NCI-H526 treated with DMSO at 0.1 percent for 48 hours (cell line): ENCODE measurements around the gene TMEM181.

ENCODE experiments used
- DNase-seq: peaks from one replicate; lab custom pipeline; 2025; lab: John Stamatoyannopoulos, UW

The TMEM181 gene

DNA sequence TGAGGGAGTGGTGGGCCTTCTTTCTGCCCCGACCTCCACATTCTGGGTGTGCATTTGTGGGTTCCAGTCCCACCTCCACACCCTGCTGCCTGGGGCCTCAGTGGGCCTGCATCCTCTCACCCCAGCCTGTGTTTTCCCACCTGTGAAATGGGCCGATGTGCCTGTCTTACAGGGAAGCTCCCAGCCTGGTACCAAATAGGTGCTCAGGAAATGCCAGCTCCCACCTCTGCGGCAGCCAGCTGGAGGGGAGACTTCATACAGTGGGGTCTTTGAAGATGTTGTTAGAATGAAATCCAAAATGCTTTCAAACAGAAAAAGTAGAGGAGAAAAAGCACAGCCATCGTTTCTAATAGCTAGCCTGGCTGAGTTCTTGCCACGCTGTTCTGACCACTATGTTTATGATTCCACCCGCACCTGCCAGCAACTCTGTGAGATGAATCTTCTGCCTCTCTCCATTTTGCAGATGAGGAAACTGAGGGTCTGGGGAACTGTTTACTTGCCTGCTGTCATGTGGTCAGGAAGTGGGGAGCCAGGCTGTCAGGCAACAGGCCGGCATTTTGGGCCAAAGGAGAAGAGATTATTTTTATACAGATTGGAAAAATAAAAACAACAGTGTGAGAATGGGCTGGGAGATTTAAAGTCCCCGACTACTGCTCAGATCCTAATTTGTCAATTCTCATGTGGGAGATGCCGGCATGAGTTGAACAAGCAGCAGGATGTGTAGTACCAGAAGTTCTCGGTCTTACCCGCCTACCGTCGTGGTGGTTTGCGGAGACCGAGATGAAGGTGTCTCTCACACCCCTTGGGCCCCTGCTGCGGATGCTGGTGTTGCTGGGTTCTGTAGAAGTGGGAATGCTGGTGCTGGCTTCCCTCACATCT is 4.6 kb downstream of the TMEM181 start:
- DNase-seq: no peak

DNA sequence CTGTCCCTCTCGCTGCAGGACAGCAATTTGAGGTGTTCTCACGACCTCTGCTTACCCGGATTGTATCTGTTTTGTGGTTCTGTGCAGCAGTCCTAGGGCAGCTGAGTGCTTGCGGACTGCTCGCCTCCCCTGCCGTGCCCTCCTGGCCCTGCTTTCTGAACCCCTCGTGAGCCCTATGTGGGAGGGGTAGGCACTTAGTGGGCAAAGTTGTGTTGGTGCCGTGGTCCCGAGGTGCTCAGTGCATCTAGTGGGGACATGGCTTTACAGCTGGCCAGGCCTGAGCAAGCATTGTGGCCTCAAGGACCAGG is 5.2 kb downstream of the TMEM181 start:
- DNase-seq: no peak

DNA sequence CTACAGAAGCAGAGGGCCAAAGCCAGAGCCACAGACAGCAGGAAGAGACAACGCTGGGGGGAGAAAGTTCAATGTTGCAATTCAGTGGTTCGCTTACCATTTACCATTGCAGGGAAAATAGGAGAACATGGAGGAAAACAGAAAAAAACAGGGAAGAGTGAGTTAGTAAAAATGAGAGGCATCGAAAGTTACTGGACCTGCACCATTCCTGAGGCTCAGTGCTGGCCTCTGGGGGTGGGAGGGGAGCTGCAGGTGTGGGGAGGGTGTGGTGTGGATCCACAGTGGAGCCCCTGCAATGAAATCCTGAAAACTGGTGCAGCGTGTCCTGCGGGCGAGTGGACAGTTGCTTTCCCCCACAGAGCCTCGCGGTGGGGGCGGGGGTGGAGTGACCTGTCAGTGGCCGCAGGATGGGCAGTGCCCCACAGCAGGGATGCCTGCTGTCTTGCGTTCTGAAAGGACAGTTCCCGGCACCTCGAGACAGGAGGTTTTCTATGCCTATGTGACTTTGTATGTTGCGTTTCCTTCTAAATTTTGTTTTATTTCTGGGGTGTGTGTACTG is 5.7 kb downstream of the TMEM181 start:
- no peak for DNase-seq

DNA sequence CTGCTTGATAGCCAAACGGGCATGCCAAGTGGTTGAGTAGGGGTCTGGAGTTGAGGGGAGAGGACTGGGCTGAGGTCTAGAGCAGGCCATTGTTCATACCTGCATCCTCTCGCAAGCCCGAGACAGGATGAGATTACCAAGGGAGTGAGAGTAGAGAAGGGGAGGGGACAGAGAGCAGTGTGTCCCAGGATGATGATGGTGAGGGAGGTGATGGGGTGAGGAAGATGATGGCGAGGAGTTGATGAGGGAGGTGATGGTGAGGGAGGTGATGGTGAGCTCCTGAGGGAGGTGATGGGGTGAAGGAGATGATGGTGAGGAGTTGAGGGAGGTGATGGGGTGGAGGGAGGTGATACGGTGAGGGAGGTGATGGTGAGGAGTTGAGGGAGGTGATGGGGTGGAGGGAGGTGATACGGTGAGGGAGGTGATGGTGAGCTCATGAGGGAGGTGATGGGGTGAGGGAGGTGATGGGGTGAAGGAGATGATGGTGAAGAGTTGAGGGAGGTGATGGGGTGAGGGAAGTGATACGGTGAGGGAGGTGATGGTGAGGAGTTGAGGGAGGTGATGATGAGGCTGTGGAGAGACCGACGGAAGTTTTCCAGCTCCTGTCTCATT is 6.4 kb downstream of the TMEM181 start:
- DNase-seq: no peak

DNA sequence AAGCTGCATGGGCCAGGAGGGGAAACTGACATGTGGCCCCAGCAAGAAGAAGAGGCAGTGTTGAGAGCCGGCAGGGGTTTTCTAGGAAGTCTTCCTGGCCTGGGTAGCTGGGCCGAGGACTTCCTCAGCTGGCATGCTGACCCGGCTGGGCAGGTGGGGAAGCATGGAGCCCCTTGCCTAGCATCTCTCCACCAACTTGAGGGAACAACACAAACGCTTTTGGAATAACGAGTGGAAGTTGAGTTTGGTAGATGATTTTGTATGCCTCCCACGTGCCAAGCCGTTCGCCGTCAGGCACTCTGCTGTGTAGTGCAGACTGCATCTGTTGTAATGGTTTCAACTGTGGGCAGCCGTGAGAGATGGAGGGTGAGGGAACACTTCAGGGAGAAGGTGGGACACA is 7.3 kb downstream of the TMEM181 start:
- no peak for DNase-seq

DNA sequence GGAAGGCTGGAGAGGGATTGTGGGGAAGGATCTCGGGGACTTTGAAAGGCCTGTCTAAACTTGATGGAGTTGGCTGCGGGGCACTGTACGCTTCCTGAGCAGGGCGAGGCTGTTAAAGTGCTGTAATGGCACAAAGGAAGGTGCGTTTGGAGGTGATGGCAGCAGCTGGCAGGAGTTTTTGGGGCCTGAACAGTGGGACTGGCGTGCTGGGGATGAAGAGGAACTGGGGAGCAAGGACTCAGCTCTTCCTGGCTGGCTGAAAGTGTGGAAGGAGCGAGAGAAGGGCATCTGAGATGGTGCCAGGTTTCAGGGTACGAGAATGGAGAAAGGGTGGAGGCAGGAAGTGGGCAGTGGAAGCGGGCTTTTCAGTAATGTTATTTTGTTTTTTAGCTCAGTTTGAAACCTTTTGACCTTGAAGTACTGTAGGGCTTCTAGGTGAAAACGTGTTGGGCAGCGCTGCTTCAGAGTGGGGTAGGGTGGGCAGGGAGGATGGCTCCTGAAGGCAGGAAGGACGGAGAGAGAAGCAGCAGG is 8.0 kb downstream of the TMEM181 start:
- DNase-seq: no peak

DNA sequence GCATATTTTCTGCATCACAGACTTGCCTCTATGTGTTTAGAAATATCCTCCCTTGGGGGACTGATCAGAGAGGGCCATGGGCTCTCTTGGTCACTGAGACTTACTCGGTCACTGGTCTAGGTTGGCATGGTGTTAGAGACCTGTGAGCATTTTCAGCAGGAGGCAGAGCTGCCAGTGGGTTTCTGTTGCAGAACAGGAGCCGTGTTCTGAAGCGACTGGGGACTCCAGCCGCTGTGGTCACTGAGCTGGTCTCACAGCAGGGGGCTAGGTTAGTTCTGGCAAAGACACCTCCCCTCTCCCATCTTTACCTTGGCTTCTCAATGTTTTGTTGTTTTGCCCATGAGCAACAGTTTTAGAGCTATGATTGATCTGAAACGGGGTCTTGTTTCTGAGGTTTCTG is 8.7 kb downstream of the TMEM181 start:
- no peak for DNase-seq

DNA sequence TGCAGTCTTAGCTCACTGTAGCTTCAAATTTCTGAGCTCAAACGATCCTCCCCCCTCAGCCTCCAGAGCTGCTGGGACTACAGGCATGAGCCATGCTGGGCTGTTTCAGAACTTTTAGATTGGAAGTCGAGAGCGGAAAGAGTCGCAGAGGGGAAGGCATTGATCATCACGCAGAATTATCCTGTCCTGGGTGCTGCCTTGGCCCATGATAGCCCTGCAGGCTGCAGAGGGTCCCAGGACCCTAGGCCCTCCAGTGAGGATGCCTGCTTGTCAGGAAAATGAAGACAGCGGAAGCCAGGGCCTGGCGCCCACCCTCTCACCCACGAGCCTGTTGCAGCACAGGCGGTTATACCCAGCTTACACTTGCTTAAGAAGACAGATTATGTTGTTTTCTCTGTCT is 9.1 kb downstream of the TMEM181 start:
- DNase-seq: no peak

DNA sequence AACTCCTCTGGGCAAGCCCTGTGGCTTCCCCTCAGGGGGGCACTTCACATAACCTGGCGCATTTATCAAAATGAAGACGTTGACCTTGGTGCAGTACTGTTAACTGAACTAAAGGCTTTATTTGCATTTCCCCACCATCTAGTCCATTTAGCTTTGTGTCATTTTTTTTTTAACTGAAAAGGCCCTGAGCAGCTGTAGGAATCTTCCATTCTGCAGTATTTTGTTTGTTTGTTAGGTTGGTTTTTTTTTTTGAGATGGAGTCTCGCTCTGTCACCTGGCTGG is 10.7 kb downstream of the TMEM181 start:
- DNase-seq: no peak

DNA sequence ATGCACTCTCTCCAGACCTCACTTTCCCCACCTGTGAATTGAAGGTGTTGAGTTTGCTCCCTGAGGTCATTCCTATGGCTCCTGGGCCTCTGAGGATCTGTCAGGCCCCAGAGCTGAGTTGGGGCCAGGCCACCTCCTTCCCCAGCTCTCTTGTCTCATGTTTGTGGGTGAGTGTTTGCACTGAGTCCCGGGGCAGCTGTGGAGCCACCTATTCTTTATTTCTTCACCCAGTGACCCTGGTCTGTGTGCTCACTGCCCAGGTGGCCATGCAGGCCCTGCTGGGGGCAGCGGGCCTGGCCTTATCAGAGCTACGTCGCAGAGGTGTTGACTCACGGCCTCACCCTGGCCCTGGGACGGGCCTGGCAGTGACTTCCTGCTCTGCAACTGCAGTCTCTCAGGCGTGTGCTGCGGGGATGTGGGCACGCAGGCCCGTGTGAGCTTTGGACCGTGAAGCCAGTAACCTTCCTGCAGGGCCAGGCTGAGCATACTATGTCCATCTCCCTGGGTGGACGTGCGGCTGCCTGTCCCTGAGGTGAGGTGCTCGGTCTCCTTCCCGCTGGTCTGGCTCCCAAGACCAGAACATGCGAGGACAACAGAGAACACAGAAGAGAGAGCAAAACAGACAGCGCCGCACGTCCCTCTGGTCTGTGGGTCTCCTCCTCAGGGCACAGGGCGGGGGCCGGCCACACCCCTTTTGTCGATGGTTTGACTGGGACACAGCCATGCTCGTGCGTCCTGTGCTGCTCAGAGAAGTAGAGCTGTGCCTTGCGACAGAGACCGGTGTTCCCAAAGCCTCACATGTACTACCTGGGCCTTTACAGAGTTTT is 12.1 kb downstream of the TMEM181 start:
- no peak for DNase-seq

DNA sequence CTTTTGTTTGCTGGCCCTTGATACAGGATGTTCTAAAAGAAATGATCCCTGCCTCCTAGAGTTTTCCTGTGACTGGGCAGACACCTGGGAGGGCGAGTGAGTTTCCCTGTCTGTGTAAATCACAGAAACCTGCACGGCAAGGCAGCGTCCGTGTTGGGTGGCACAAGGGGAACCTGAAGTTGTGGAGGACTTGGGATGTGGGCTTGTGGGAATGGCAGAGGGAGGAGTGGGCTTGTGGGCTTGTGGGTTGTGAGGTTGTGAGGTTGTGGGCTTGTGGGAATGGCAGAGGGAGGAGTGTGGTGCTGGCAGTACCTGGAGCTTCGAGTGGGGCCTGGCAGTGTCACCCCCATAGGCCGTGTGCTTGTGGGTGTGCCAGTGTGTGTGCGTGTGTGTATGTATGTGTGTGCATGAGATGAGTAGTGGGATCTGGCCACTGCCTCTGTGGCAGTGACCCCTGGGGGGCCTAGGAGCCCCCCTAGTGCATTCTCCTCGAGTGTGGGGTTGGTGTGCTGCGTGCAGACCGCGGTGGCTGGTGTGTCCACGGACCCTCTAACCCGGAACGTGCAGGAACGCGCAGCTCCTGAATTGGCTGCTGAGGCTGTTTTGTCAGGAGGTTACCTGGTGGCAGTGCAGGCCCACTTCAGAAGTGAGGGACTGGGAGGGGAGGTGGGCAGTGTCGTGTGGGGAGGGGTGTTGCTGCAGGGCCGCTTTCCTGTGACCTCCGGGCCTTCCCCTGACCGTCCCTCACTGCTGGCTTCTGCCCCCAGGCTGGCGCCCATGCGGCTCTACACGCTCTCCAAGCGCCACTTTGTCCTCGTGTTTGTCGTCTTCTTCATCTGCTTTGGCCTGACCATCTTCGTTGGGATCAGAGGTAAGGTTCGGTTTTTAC is 13.0 kb downstream of the TMEM181 start:
- DNase-seq: no peak

DNA sequence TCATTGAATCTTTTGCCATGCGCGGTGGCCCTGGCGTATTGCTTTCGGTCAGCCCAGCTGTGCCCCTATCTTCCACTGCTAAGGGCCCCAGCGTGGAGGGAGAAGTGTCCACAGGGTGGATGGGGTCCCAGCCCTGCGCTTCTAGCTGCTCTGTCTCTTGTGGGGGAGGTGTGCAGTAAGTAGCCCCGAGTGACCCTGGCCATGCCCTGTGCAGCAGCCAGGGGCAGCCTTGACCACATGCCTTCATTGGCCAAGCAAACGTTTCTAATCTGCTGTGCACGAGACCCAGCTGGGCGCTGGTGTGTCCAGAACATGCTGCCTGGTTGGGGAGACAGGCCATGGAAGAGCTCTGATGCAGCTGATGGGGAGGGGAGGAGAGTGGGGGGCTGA is 13.6 kb downstream of the TMEM181 start:
- no peak for DNase-seq

DNA sequence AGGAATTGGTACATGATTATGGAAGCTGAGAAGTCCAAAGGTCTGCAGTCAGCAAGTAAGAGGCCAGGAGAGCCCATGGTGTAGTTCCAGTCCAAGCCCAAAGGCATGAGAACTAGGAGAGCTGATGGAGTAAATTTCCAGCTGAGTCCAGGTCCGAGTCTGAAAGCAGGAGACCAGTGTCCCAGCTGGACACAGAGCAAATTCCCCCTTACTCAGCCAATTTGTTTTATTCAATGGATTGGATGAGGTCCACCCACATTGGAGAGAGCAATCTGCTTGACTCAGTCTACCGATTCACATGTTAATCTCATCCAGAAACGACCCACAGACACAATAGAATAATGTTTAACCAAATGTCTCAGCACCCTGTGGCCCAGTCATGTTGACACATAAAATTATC is 14.9 kb downstream of the TMEM181 start:
- no peak for DNase-seq

DNA sequence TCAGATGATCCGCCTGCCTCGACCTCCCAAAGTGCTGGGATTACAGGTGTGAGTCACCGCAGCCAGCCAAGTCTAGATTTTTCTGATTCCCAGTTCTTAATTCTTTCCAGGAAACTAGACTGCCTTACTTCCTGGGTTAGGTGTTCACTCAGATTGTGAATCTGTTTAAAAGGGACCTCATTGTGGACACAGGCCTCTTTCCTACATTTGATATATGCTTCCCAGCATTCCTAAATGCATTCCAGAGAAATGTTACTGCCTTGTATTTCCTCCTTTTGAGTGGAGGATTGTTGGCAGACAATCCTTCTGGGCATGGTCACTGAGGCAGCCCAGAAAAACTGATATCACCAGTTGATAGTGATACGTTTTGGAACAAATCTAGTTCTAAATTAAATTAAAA is 15.7 kb downstream of the TMEM181 start:
- DNase-seq: no peak

DNA sequence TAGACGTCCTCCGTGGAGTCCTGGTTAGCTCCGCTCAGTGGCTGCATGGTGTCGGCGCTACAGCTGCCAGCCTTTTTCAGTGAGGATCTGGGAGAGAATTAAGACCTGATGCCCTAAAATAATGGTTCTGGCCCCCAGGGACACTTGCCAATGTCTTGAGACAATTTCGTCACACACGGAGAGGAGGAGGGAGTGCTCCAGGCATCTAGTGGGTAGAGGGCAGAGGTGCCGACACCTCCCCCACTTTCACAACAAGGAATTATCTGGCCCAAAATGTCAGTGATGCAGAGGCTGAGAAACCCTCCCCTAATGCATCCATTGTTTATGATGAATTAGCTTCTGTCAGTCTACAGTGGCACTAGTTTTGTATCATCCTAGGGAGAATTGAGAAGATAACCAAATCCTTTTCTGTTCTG is 24.4 kb downstream of the TMEM181 start:
- DNase-seq: no peak

DNA sequence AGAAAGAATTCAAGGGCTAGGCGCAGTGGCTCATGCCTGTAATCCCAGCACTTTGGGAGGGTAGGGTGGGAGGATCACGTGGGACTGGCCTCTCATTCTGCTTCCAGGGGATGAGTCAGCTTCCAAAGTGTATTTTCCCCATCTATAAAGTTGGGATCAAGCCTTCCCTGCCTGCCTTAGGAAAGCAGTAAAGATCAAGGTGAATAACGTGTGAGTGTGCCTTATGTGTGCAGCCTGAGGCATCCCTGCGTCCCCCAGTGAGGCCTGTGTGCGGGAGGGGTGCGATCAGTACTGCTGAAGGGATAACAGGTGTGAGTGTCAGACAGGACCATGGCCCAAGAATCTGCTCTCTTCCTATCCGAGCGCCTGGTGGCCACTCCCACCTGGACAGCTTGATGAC is 26.8 kb downstream of the TMEM181 start:
- DNase-seq: no peak

DNA sequence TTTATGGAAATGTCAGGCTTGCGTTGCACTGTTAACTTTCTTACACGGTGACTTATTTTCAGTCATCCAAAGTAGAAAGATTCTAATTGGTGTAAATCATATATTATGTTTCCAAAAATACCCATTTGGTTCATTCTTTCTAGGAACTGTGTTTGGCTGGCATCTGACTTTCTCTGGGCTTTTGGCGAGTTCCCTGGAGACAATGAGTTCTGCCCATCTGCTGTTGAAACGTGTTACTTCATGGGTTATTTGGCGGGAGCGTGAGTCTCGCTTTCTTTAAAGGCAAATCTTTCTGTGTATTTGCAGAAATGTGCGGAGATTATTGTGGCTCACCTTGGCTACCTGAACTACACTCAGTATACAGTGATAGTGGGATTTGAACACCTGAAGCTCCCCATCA is 29.5 kb downstream of the TMEM181 start:
- no peak for DNase-seq

DNA sequence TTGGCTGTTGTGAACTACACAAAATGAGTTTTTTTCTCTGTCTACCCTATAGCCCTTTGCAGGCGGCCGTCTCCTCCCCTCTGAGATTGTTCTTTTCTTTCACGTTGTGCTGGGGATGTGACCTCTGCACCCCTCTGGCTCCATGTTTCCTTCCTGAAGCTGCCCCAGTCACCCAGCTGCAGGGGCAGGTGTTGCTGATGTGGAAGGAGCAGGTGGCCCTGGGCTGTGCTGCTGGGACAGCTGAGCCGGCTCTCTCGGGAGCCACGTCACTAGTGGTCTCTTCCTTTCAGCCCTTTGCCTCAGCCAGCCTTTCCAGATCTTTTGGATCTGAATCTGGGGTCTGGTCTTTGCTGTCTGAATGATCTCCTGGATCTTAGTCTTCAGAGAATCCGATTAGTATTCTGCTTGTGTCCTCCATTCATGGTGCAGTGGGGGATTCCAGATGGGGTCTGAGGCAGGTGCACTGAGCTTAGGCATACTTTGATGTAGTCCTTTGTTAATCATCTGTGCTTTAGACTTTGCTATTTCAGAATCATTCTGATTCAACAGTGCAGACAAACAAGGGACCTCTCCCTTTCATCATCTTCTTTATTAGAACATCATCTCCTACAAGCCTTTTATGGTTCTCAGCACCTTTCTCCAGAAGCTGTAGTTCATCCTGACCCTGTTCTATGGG is 31.4 kb downstream of the TMEM181 start:
- DNase-seq: no peak

DNA sequence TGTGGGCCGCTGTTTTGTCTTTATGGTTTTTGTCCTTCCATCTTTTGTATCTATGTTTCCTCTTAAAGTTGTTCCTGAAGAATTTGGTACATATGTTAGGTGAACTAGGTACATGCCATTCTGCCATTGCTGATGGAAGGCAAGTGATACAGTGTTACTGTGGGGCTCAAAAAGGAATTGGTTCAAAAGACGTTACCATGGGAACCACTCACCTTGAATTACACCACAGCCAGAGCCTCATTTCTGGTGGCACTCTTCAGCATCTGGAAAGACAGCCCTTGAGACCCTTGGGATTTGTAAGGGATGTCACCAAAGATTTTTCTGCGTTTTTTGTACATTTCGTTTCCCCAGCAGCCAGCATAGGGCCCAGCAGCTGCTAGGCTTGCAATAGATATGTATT is 31.9 kb downstream of the TMEM181 start:
- no peak for DNase-seq

DNA sequence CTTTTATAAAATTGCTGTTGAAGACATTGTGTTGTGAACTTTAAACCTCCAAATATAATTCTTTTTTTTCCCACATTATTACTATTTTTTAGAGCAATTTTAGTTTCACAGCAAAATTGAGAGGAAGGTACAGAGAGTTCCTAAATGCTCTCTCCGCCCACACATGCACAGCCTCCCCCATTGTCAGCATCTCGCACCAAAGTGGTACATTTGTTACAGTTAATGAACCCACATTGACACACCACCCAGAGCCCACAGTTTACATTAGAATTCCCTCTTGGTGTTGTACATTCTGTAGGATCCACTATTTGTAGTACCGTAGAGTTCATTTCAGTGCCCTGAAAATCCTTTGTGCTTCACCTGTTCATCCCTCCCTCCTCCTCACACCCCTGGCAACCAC is 33.8 kb downstream of the TMEM181 start:
- DNase-seq: no peak

DNA sequence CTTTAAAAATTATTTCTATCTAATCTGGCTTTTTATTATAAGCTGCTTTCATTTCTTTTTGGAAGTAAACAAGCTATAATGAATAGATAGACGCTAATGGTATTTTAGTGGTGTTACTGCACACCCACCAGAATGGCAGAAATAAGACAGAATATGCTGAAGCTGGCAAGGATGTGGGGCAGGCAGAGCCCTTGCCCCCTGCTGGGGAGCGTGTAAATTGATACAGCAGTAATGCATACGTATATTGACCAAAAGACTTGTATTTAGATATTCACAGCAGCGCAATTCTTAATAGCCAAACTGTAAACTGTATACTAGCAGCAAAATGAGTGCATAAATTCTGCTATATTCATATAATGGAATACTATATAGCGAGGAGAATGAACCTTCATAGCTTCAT is 35.3 kb downstream of the TMEM181 start:
- no peak for DNase-seq
